Superior temporal gyrus (tissue), 1 donor: ENCODE results near the gene ASNS.
"Not testable (repeated sequence)": the region's sequence is repeated elsewhere in the genome, so short reads cannot be mapped to it uniquely, and the experiment has no call there.

Experiments
- DNase-seq: peaks from one replicate; pipeline ENCODE4 v3.0.0-alpha.2; 2016; ENCODE audit errors: extremely low spot score

The ASNS gene

GRCh38 chr7:97872025-97872669 lies at the start of gene ASNS:
TSS of gene ASNS (minus strand) at chr7:97872408. CDS start at chr7:97869156, 3,252 bp downstream.
- peak; percentile 90 for DNase-seq

- DNase-seq, result not testable (repeated sequence)
These were observed 49.0 kb upstream of the ASNS start for GRCh38 chr7:97921254-97921653.

GRCh38 chr7:97915267-97915666 lies 43.1 kb upstream of the ASNS start:
- DNase-seq, result not testable (repeated sequence)

GRCh38 chr7:97912294-97912693 lies 40.1 kb upstream of the ASNS start:
- DNase-seq, result not testable (repeated sequence)

GRCh38 chr7:97896893-97897292 lies 24.7 kb upstream of the ASNS start:
- not testable (repeated sequence) for DNase-seq

- DNase-seq, result not testable (repeated sequence)
These were observed 19.5 kb upstream of the ASNS start for GRCh38 chr7:97891721-97892120.

GRCh38 chr7:97879527-97879926 lies 7.3 kb upstream of the ASNS start:
- DNase-seq, result not testable (repeated sequence)

- not testable (repeated sequence) for DNase-seq
These were observed 2.7 kb upstream of the ASNS start for GRCh38 chr7:97874894-97875293.

GRCh38 chr7:97873606-97874005 lies 1.4 kb upstream of the ASNS start:
- DNase-seq, result no peak

- DNase-seq, result no peak
These were observed 566 bp downstream of the ASNS start for GRCh38 chr7:97871659-97872024.

- DNase-seq, result peak; percentile 8
These were observed 3.4 kb downstream of the ASNS start for GRCh38 chr7:97868788-97869187.

- DNase-seq, result no peak
These were observed 3.9 kb downstream of the ASNS start for GRCh38 chr7:97868314-97868713.

GRCh38 chr7:97865104-97865503 lies 7.1 kb downstream of the ASNS start:
- DNase-seq, result peak; percentile 5

- no peak for DNase-seq
These were observed 12.5 kb downstream of the ASNS start for GRCh38 chr7:97859606-97860204.

GRCh38 chr7:97858221-97858620 lies 14.0 kb downstream of the ASNS start:
- no peak for DNase-seq

- no peak for DNase-seq
These were observed 14.7 kb downstream of the ASNS start for GRCh38 chr7:97857544-97857943.

- DNase-seq, result peak; percentile 69
These were observed 20.5 kb downstream of the ASNS start for GRCh38 chr7:97851683-97852082.

GRCh38 chr7:97850262-97851031 lies 21.8 kb downstream of the ASNS start:
- DNase-seq, result not testable (repeated sequence)

GRCh38 chr7:97847791-97848190 lies 24.4 kb downstream of the ASNS start:
- DNase-seq, result no peak

- no peak for DNase-seq
These were observed 25.3 kb downstream of the ASNS start for GRCh38 chr7:97846945-97847344.

GRCh38 chr7:97845622-97846203 lies 26.5 kb downstream of the ASNS start:
- DNase-seq, result peak; percentile 75

- DNase-seq, result no peak
These were observed 28.2 kb downstream of the ASNS start for GRCh38 chr7:97844036-97844435.
